Fibroblast of pulmonary artery (primary cell): ENCODE results near the gene OLA1.

Experiments
- DNase-seq: peaks from one replicate; pipeline ENCODE4 v3.0.0-alpha.2; 2010; ENCODE audit warnings: low read depth
- H3K4me3 ChIP-seq: replicated peaks from 2 replicates; pipeline ENCODE4 v1.5.1; 2011; ENCODE audit warnings: low read depth, mild to moderate bottlenecking, control low read depth, low read length, moderate library complexity
- TF ChIP-seq, protein P1 (sequence below): IDR thresholded peaks from 2 replicates; pipeline ENCODE4 v1.5.1; 2011; ENCODE audit warnings: mild to moderate bottlenecking, control low read depth, low read length, inconsistent platforms; ENCODE audit errors: missing control alignments

OLA1 gene

DNA sequence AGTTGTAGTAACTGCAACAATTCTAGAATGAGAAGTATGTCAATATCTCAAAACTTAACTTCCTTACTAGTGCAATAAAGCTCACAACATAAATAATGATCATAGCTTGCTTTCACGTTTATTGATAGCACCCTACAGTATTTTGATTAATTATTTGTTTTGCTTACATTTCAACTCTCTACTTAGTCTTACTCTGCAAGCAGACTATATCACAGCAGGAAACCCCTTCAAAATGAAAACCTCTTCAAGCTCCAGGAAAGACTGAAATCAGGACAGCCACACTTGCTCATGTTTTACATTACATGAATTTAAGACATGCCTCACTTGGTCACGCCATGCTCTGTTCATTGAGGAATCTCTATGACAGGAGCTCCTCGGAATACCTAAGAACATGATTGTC is 3.3 kb downstream of the OLA1 start:
- H3K4me3 ChIP-seq = no peak overlapping the region
- TF ChIP-seq, protein P1, sequence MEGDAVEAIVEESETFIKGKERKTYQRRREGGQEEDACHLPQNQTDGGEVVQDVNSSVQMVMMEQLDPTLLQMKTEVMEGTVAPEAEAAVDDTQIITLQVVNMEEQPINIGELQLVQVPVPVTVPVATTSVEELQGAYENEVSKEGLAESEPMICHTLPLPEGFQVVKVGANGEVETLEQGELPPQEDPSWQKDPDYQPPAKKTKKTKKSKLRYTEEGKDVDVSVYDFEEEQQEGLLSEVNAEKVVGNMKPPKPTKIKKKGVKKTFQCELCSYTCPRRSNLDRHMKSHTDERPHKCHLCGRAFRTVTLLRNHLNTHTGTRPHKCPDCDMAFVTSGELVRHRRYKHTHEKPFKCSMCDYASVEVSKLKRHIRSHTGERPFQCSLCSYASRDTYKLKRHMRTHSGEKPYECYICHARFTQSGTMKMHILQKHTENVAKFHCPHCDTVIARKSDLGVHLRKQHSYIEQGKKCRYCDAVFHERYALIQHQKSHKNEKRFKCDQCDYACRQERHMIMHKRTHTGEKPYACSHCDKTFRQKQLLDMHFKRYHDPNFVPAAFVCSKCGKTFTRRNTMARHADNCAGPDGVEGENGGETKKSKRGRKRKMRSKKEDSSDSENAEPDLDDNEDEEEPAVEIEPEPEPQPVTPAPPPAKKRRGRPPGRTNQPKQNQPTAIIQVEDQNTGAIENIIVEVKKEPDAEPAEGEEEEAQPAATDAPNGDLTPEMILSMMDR = no peak
- no peak for DNase-seq

DNA sequence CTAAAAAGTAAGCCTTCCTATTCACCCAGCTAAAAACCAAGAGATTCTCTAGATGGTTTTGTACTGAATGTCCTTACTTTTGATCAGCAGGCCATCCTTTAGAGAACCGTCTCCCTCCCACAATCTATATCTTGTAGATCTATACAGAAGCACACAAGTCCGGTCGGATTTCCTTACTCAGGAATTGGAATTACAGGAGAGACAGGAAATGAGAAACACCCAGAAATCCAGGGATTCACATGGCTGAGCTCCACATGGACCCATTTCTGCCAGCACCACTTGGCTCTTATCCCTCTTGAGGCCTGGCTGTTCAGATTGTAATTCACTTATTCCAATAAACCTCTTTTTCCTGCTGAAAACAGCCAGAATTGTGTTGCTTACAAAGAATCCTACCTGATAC is 4.5 kb downstream of the OLA1 start:
- H3K4me3 ChIP-seq = no peak overlapping the region
- DNase-seq = no peak
- TF ChIP-seq, protein P1 = no peak

DNA sequence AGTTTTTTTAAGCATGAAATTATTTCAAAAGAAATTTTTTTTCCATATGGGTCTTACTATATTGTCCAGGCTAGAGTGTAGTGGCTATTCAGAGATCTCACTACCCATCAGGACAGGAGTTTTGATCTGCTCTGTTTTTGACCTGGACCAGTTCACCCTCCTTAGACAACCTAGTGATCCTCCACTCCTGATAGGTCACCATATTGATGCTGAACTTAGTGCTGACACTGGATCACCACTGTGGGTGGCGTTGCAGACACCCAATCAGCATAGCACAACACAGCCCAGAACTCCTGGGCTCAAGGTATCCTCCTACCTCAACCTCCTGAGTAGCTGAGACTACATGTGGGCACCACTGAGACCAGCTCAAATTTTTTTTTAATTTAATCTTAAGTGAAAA is 8.2 kb downstream of the OLA1 start:
- TF ChIP-seq, protein P1 = no peak
- H3K4me3 ChIP-seq = no peak overlapping the region
- DNase-seq = no peak

DNA sequence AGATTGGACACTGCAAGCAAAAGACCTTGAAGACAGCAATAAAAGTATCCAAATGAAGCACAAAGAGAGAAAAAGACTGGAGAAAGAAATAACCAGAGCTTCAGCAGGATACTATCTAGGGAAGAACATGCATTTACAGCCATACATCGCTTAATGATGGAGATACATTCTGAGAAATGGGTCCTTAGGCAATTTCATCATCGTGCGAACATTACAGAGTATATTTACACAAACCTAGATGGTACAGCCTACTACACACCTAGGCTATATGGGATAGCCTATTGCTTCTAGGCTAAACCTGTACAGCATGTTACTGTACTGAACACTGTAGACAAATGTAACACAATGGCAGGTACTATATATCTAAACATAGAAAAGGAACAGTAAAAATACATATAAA is 11.9 kb downstream of the OLA1 start:
- no peak overlapping the region for H3K4me3 ChIP-seq
- DNase-seq = no peak
- TF ChIP-seq, protein P1 = no peak

DNA sequence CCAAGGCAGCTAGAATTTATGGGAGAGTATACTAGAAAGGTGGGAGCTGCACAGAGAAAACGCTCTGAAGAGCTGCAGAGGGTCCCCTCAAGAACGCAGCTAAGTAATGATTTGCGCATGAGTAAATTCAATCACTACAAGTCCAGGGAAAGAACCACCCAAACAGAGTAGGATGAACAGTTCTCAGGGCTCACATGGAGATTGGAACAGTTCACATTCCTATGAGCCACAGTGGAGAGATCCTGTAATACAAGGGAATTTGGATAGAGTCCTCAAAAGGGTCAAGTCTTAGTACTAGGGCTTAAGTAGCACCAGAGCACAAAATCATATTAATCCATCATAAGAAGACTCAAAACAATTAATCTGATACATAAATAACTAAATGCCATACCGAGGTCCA is 12.7 kb downstream of the OLA1 start:
- H3K4me3 ChIP-seq = no peak overlapping the region
- DNase-seq = peak; percentile 14
- TF ChIP-seq, protein P1 = no peak

DNA sequence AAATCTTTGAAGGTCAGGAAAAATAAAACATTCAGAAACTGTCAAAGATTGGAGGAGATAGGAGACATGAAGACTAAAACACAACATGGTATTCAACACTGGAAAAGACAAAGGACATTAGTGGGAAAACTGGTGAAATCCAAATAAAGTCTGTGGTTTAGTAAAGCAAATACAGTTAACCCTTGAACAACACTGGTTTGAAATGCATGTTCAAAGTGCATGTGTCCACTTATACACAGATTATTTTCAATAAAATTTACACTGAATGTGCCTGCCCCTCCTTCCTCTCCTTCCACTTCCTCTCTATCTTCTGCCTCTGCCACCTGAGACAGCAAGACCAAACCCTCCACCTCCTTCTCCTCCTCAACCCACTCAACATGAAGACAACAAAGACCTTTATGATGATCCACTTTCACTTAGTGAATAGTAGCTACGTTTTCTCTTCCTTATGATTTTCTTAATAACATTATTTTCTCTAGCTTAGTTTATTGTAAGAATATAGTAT is 14.5 kb downstream of the OLA1 start:
- TF ChIP-seq, protein P1 = no peak
- H3K4me3 ChIP-seq = no peak overlapping the region
- no peak for DNase-seq

DNA sequence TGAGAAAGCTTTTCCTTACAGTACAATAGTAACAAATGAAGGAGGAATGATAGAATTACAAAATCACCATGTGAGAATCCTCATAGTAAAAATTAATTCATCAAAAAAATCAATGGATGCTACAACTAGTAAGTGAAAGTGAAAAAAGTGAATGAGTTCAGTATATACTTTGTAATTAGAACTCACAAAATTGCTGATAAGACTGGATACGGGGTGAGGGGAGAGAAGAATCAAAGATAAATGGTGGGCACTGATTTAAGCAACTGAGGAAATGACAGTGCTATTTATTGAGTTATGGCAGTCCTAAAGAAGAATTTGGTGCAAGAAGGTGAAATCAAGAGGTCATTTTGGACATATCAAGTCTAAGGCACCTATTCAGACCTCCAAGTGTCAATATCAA is 20.6 kb downstream of the OLA1 start:
- no peak for DNase-seq
- no peak overlapping the region for H3K4me3 ChIP-seq
- TF ChIP-seq, protein P1 = no peak
